ENCODE measurements around the gene TMEM221. TPM values are rescaled to one million over a fixed set of nuclear protein-coding genes. Genes with fewer than 3 reads are reported as not detected.

The TMEM221 gene
- total RNA-seq, 1 experiment from 2014 or later, result 3.4 TPM

DNA sequence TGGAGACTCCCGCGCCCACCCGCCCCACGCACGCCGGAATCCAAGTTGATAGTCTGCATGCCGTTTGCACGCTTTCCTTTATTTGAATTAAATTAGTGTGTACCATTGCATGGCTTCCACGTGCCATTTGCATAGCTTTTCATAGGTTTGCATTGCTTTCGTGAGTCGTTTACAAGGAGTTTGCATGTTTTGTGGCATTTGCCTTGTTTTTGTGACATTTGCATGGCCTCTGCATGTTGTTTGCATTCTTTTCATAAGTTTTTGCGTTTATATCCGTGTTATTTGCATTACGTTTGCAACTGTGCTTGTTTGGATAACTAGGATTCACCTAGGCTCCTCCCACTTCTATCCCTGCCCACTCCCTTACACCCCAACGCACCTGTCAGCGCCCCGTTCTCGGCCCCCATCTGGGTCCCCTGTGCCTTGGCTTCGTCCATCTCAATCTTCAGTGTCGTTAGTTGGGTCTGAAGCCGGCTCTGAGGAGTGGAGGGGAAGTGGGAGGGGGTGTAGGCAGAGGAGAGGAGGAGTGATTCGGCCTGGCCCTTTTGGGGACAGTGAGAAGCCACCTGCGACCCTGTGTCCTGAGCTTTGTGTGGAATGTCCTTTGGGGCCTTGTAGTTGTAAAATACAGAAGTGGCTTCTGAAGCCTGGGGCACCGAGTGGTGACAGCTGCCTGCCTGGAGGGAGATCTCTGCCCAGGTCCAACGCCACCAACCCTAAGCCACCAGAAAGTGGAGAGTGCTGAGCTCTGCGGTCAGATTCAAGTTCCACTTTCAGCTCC lies 56.9 kb downstream of the TMEM221 start:
- intact Hi-C loops (cut with micrococcal nuclease), result loop anchor here (1.0 kb wide), 1 partner anchor 75 kb away; no protein-coding TSS in a partner anchor
- no peaks in the 10 kb centered on the region for H3K79me2 ChIP-seq (ENCODE audit: insufficient read depth, low read length)
- TF ChIP-seq RAD21 (IDR thresholded peaks at IDR 0.05; ENCODE audit: low read depth) (no peak), ZFX (IDR thresholded peaks at IDR 0.05) (no peak), YY1 (IDR thresholded peaks at IDR 0.05; ENCODE audit: extremely low read depth, insufficient replicate concordance, low read depth, low read length) (no peak), FOSL1 (IDR thresholded peaks at IDR 0.05; ENCODE audit: low read depth) (no peak)
- TF ChIP-seq, protein P1, sequence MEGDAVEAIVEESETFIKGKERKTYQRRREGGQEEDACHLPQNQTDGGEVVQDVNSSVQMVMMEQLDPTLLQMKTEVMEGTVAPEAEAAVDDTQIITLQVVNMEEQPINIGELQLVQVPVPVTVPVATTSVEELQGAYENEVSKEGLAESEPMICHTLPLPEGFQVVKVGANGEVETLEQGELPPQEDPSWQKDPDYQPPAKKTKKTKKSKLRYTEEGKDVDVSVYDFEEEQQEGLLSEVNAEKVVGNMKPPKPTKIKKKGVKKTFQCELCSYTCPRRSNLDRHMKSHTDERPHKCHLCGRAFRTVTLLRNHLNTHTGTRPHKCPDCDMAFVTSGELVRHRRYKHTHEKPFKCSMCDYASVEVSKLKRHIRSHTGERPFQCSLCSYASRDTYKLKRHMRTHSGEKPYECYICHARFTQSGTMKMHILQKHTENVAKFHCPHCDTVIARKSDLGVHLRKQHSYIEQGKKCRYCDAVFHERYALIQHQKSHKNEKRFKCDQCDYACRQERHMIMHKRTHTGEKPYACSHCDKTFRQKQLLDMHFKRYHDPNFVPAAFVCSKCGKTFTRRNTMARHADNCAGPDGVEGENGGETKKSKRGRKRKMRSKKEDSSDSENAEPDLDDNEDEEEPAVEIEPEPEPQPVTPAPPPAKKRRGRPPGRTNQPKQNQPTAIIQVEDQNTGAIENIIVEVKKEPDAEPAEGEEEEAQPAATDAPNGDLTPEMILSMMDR (IDR thresholded peaks at IDR 0.05 in 2 of 3, conservative IDR thresholded peaks at IDR 0.05 in 1 of 3; ENCODE audit: borderline replicate concordance in 1 of 3, insufficient read depth in 1 of 3, low read depth in 2 of 3, low read length in 2 of 3), result no peak; a peak in 1 of 6 replicates
- TF ChIP-seq, protein P2, sequence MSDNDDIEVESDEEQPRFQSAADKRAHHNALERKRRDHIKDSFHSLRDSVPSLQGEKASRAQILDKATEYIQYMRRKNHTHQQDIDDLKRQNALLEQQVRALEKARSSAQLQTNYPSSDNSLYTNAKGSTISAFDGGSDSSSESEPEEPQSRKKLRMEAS (IDR thresholded peaks at IDR 0.05), result peak; percentile 0; the same call in 1 of the 2 replicates
- ATAC-seq, result peak; percentile 33; the same call in 1 of the 2 replicates
- ChIA-PET CTCF (interaction anchor here (0.6 to 1.5 kb wide), 6 partner anchors 27 to 214 kb away, joined by 3 to 9 read pairs (median 3); partner anchors contain the start of gene MVB12A), POLR2A (no interaction called here), RAD21 (ENCODE audit: low non-redundant PET in 1 of 2, low total read pairs in 2 of 2, uncharacterized antibody in 2 of 2, unreplicated experiment in 2 of 2) (interaction anchor here in 1 of 2 experiments (0.7 kb wide), 1 partner anchor 44 kb away, joined by 6 read pairs; no protein-coding TSS in a partner anchor)
- H3K36me3 ChIP-seq (ENCODE audit: control insufficient read depth in 1 of 2, insufficient read depth in 2 of 2, low read length in 2 of 2), result no peaks in the 10 kb centered on the region
- BruUV-seq (replicated peaks), result TSS peak; percentile 76
- no peaks in the 10 kb centered on the region for H3K9me3 ChIP-seq (ENCODE audit: control insufficient read depth in 1 of 2, insufficient read depth in 1 of 2, low read depth in 1 of 2, low read length in 2 of 2)
- peak overlapping the region; percentile 44 for H2AFZ ChIP-seq (ENCODE audit: low read depth, low read length, poor library complexity, severe bottlenecking)
- H3K27ac ChIP-seq (ENCODE audit: low read depth, low read length), result no peak overlapping the region
- peak overlapping the region; percentile 35; the same call in 1 of the 2 replicates for H3K9ac ChIP-seq (ENCODE audit: low read length)
- peak overlapping the region; percentile 75 for H3K4me2 ChIP-seq (ENCODE audit: low read length)
- no peaks in the 10 kb centered on the region for H3K27me3 ChIP-seq (ENCODE audit: insufficient read depth, low read length)
- DNase-seq (ENCODE audit: low read depth, low spot score), result no peak
- peak overlapping the region; percentile 40 to 55 for H3K4me3 ChIP-seq (replicated peaks in 1 of 2; ENCODE audit: low read depth in 1 of 2, low read length in 2 of 2)
- H3K4me1 ChIP-seq (ENCODE audit: control insufficient read depth in 1 of 2, insufficient read depth in 2 of 2, low read length in 2 of 2), result peaks cover 11 to 32% of the 10 kb centered on the region in 2 experiments
- H3K9me2 ChIP-seq (ENCODE audit: insufficient read depth), result no peaks in the 10 kb centered on the region
- H4K20me1 ChIP-seq (ENCODE audit: insufficient read depth), result no peaks in the 10 kb centered on the region
